H54 (cell line): ENCODE results near the gene MICALL1.
A peak's percentile ranks its signal among the peaks of the same experiment; 100 is the strongest.

ENCODE experiments used
- DNase-seq: peaks from one replicate; pipeline ENCODE4 v3.0.0; 2011; ENCODE audit warnings: low spot score, mixed read lengths; ENCODE audit not compliant: insufficient read length
- FAIRE-seq: peaks from 3 replicates; lab custom pipeline; 2011; peaks lifted over from hg19 to GRCh38; lab: Jason Lieb, UNC
- POLR2A ChIP-seq: IDR thresholded peaks from 2 replicates; pipeline ENCODE4 v1.6.1; 2011; ENCODE audit warnings: low read depth, mild to moderate bottlenecking, low read length

The MICALL1 gene

GRCh38 chr22:37926771-37927636 is 20.9 kb downstream of the MICALL1 start:
- DNase-seq: no peak
- no peak for TF ChIP-seq POLR2A
- FAIRE-seq: no peak

GRCh38 chr22:37927637-37927936 is 21.5 kb downstream of the MICALL1 start:
- no peak for TF ChIP-seq POLR2A
- no peak for DNase-seq
- no peak for FAIRE-seq

GRCh38 chr22:37929390-37929789 is 23.3 kb downstream of the MICALL1 start:
- DNase-seq (no peak), FAIRE-seq (no peak)
- no peak for TF ChIP-seq POLR2A

- no peak for TF ChIP-seq POLR2A
- DNase-seq: no peak
- no peak for FAIRE-seq
Measured at GRCh38 chr22:37930270-37930951, 24.3 kb downstream of the MICALL1 start.

GRCh38 chr22:37930952-37931440 is 24.9 kb downstream of the MICALL1 start:
- TF ChIP-seq POLR2A: no peak
- no peak for FAIRE-seq
- DNase-seq: no peak

- DNase-seq (no peak), FAIRE-seq (no peak)
- no peak for TF ChIP-seq POLR2A
Measured at GRCh38 chr22:37931893-37932389, 25.8 kb downstream of the MICALL1 start.

GRCh38 chr22:37932401-37932800 is 26.3 kb downstream of the MICALL1 start:
- FAIRE-seq (no peak), DNase-seq (no peak)
- TF ChIP-seq POLR2A: no peak

GRCh38 chr22:37932821-37933578 is 26.9 kb downstream of the MICALL1 start:
- no peak for TF ChIP-seq POLR2A
- DNase-seq (no peak), FAIRE-seq (no peak)

GRCh38 chr22:37933711-37934376 is 27.7 kb downstream of the MICALL1 start:
- peak; percentile 81 for FAIRE-seq
- DNase-seq: peak; percentile 78
- 0 out of 2 replicates have a peak, but pooled peaks have one; percentile 7 for TF ChIP-seq POLR2A

GRCh38 chr22:37940698-37941376 is 34.7 kb downstream of the MICALL1 start:
- no peak for DNase-seq
- FAIRE-seq: no peak

GRCh38 chr22:37942133-37942532 is 36.0 kb downstream of the MICALL1 start:
- no peak for TF ChIP-seq POLR2A
- DNase-seq (no peak), FAIRE-seq (no peak)

More at GRCh38 chr22:37940698-37941376, 34.7 kb downstream of the MICALL1 start:
- no peak for TF ChIP-seq POLR2A

- TF ChIP-seq POLR2A: no peak
- FAIRE-seq: no peak
- no peak for DNase-seq
Measured at GRCh38 chr22:37943136-37943824, 37.2 kb downstream of the MICALL1 start.
